Trophoblast cell (in vitro differentiated cells and primary cell): ENCODE data around the gene AARS2.
A peak's percentile ranks its signal among the peaks of the same experiment; 100 is the strongest.

Experiments used
- DNase-seq, 2 donors: peaks; one replicate each; pipeline ENCODE4 v3.0.0-alpha.2; 2016
- H2AFZ ChIP-seq: 2 replicates; pipeline ENCODE4 v1.6.1; 2013; ENCODE audit warnings: low read length, moderate library complexity, mild to moderate bottlenecking; ENCODE audit not compliant: insufficient read depth, poor library complexity
- H2AK5ac ChIP-seq: 2 replicates; pipeline ENCODE4 v1.6.1; 2013; ENCODE audit warnings: mild to moderate bottlenecking, low read length
- H2BK120ac ChIP-seq: 2 replicates; pipeline ENCODE4 v1.6.1; 2013; ENCODE audit warnings: low read length, mild to moderate bottlenecking, moderate library complexity; ENCODE audit not compliant: insufficient read depth, poor library complexity
- H2BK12ac ChIP-seq: 2 replicates; pipeline ENCODE4 v1.6.1; 2013; ENCODE audit warnings: mild to moderate bottlenecking, low read length, moderate library complexity
- H2BK5ac ChIP-seq: 2 replicates; pipeline ENCODE4 v1.6.1; 2013; ENCODE audit warnings: low read length, low read depth, moderate library complexity, mild to moderate bottlenecking; ENCODE audit not compliant: poor library complexity
- H3K14ac ChIP-seq: 2 replicates; pipeline ENCODE4 v1.6.1; 2013; ENCODE audit warnings: mild to moderate bottlenecking, low read length
- H3K18ac ChIP-seq: 2 replicates; pipeline ENCODE4 v1.6.1; 2013; ENCODE audit warnings: mild to moderate bottlenecking, low read length
- H3K23ac ChIP-seq: 2 replicates; pipeline ENCODE4 v1.6.1; 2013; ENCODE audit warnings: low read length
- H3K27ac ChIP-seq: 2 replicates; pipeline ENCODE4 v1.5.1; 2013; ENCODE audit warnings: low read depth, mild to moderate bottlenecking, inconsistent platforms, low read length, moderate library complexity
- H3K27me3 ChIP-seq: 2 replicates; pipeline ENCODE4 v1.6.1; 2013; ENCODE audit warnings: inconsistent platforms, mild to moderate bottlenecking, low read length, moderate library complexity; ENCODE audit not compliant: insufficient read depth
- H3K36me3 ChIP-seq, 2 experiments: 1 replicate in 1 of 2; 2 replicates in 1 of 2; pipeline ENCODE4 v1.6.1; 2013; ENCODE audit warnings: low read length in 2 of 2, mild to moderate bottlenecking in 2 of 2, moderate library complexity in 1 of 2; ENCODE audit not compliant: insufficient read depth in 2 of 2, control insufficient read depth in 1 of 2
- H3K4ac ChIP-seq: 2 replicates; pipeline ENCODE4 v1.6.1; 2013; ENCODE audit warnings: low read depth, mild to moderate bottlenecking, low read length, moderate library complexity
- H3K4me1 ChIP-seq, 2 experiments: 1 replicate in 1 of 2; 2 replicates in 1 of 2; pipeline ENCODE4 v1.6.1; 2013; ENCODE audit warnings: low read length in 2 of 2, mild to moderate bottlenecking in 2 of 2, moderate library complexity in 1 of 2; ENCODE audit not compliant: insufficient read depth in 2 of 2, control insufficient read depth in 1 of 2
- H3K4me2 ChIP-seq: 2 replicates; pipeline ENCODE4 v1.6.1; 2013; ENCODE audit warnings: inconsistent platforms, mild to moderate bottlenecking, low read length, moderate library complexity
- H3K4me3 ChIP-seq: 2 replicates; pipeline ENCODE4 v1.5.1; 2013; ENCODE audit warnings: mild to moderate bottlenecking, low read depth, low read length, inconsistent platforms
- H3K79me1 ChIP-seq: one replicate; pipeline ENCODE4 v1.6.1; 2013; ENCODE audit warnings: low read length
- H3K79me2 ChIP-seq: 2 replicates; pipeline ENCODE4 v1.6.1; 2013; ENCODE audit warnings: low read length, mild to moderate bottlenecking; ENCODE audit not compliant: control insufficient read depth, insufficient read depth, poor library complexity
- H3K9ac ChIP-seq: 2 replicates; pipeline ENCODE4 v1.6.1; 2013; ENCODE audit warnings: mild to moderate bottlenecking, low read length
- H3K9me3 ChIP-seq: 2 replicates; pipeline ENCODE4 v1.6.1; 2013; ENCODE audit warnings: low read depth, mild to moderate bottlenecking, control low read depth, inconsistent platforms, low read length; ENCODE audit not compliant: insufficient read depth
- H4K12ac ChIP-seq: 2 replicates; pipeline ENCODE4 v1.6.1; 2013; ENCODE audit warnings: low read depth, mild to moderate bottlenecking, low read length, moderate library complexity
- H4K8ac ChIP-seq: 2 replicates; pipeline ENCODE4 v1.6.1; 2013; ENCODE audit warnings: low read depth, mild to moderate bottlenecking, low read length, moderate library complexity
- H4K91ac ChIP-seq: one replicate; pipeline ENCODE4 v1.6.1; 2013; ENCODE audit warnings: low read depth, mild to moderate bottlenecking, low read length, moderate library complexity
- WGBS: extraction: QIAGEN DNeasy Blood & Tissue Kit; methylation state at CpG from one replicate; pipeline ENCODE4 v1.1.7; 2013; ENCODE audit warnings: missing lambda C conversion rate; ENCODE audit not compliant: insufficient read length, insufficient coverage; ENCODE audit errors: extremely low coverage; 5-methylcytosine and 5-hydroxymethylcytosine counted together

AARS2 gene

DNA sequence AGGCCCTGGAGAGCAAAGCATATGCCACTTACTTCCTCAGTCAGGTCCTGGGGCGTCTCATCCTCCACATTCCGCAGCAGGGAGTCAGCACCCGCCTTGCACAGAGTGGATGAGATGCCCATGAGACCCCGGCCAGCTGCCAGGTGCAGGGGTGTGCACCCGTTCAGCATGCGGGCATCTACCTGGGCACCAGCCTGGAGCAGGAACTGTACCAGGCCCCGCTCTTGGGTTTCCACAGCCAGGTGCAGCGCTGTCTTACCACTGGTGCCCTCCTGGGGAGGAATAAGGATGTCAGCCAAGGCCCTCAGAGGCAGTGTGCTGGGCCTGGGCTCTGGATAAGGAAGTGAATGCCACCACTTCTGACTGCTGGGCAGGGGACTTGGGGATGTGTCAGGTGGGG is 53.1 kb downstream of the AARS2 start:
- Histone ChIP-seq H3K9me3 (no peaks in the 10 kb centered on the region), H4K91ac (no peak overlapping the region), H2AK5ac (no peak overlapping the region), H2BK5ac (no peak overlapping the region), H3K79me2 (peaks cover 10% of the 10 kb centered on the region), H2BK120ac (no peak overlapping the region), H3K9ac (no peak overlapping the region), H3K18ac (no peak overlapping the region), H3K4ac (no peak overlapping the region), H3K79me1 (peaks cover 15% of the 10 kb centered on the region), H3K36me3 (peaks cover 24 to 30% of the 10 kb centered on the region in 2 experiments), H3K4me2 (no peak overlapping the region), H3K27me3 (no peaks in the 10 kb centered on the region), H2BK12ac (no peak overlapping the region), H3K14ac (no peak overlapping the region), H3K23ac (no peak overlapping the region), H2AFZ (no peak overlapping the region), H3K4me3 (no peak overlapping the region), H4K12ac (no peak overlapping the region), H3K4me1 (peaks cover 32 to 33% of the 10 kb centered on the region in 2 experiments), H3K27ac (no peak overlapping the region), H4K8ac (no peak overlapping the region)
- no CpG with 5 or more reads among the region's 8 CpGs for WGBS
- no peak for DNase-seq

DNA sequence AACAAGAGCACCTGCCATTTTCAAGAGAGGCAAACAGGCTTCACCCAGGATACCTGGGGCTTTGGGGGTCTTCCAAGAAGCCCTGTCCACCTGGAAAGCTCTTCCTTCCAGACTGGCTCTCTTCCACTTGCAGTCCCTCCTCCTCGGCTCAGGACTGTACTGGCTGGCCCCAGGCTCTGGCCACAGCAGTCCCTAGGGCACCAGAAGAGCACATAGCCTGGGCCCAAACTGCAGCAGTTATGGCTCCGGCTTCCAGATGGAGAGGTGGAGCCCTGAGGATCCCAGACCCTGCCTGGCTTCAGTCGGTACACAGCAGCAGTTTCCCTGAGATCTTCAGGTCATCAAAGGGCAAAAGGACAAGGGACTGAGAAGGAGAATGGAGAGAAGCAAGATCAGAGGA is 54.2 kb downstream of the AARS2 start:
- no CpG with 5 or more reads among the region's 3 CpGs for WGBS

DNA sequence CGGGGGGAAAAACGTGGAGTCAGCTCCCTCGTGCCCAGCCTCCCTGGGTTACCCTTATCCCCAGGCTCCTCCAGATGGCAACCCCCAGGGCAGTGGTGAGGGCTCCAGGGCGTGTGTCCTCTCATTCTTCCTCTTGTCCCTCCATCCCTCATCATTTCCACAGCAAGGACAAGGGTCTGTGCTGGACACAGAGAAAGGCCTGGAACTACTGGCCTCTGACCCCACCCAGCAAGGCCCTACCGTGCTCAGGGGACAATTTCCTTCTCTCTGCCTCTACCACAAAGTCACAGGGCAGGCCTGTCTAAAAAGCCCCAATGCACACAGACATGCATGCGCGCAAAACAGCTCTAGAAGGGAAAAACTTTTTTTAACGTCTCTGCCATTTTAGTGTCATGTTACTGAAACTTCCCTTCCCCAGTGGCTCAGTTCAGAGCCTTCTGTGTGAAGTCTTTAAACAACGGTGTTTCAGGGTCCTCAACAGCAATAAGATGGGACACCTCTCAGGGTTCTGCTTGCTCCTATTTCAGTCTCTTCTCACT is 54.8 kb downstream of the AARS2 start:
- H2BK120ac ChIP-seq: no peak overlapping the region
- H3K4me3 ChIP-seq: no peak overlapping the region
- H3K18ac ChIP-seq: no peak overlapping the region
- no peak overlapping the region for H3K14ac ChIP-seq
- no peak for DNase-seq
- WGBS: no CpG with 5 or more reads among the region's 9 CpGs
- H3K27me3 ChIP-seq: no peaks in the 10 kb centered on the region
- no peak overlapping the region for H2BK5ac ChIP-seq
- peaks cover 36 to 44% of the 10 kb centered on the region in 2 experiments for H3K36me3 ChIP-seq
- H3K4me1 ChIP-seq: peaks cover 17 to 18% of the 10 kb centered on the region in 2 experiments
- H3K9me3 ChIP-seq: no peaks in the 10 kb centered on the region
- H2AFZ ChIP-seq: no peak overlapping the region
- H3K4ac ChIP-seq: no peak overlapping the region
- no peak overlapping the region for H4K91ac ChIP-seq
- no peak overlapping the region for H4K8ac ChIP-seq
- H3K23ac ChIP-seq: no peak overlapping the region
- H4K12ac ChIP-seq: no peak overlapping the region
- no peak overlapping the region for H3K27ac ChIP-seq
- peaks cover 9% of the 10 kb centered on the region for H3K79me1 ChIP-seq
- peaks cover 8% of the 10 kb centered on the region for H3K79me2 ChIP-seq
- H2BK12ac ChIP-seq: peak overlapping the region; percentile 20
- no peak overlapping the region for H2AK5ac ChIP-seq
- no peak overlapping the region for H3K4me2 ChIP-seq
- H3K9ac ChIP-seq: no peak overlapping the region

More for the DNA sequence above, 54.2 kb downstream of the AARS2 start:
- DNase-seq: no peak
- no peak overlapping the region for H4K91ac ChIP-seq
- no peaks in the 10 kb centered on the region for H3K9me3 ChIP-seq
- no peak overlapping the region for H3K4me3 ChIP-seq
- H2BK5ac ChIP-seq: no peak overlapping the region
- H2AK5ac ChIP-seq: no peak overlapping the region
- no peak overlapping the region for H3K4ac ChIP-seq
- H4K8ac ChIP-seq: no peak overlapping the region
- no peak overlapping the region for H3K14ac ChIP-seq
- H3K79me2 ChIP-seq: peaks cover 8% of the 10 kb centered on the region
- H3K27me3 ChIP-seq: no peaks in the 10 kb centered on the region
- H3K36me3 ChIP-seq: peaks cover 34 to 41% of the 10 kb centered on the region in 2 experiments
- peaks cover 13% of the 10 kb centered on the region for H3K79me1 ChIP-seq
- H3K23ac ChIP-seq: no peak overlapping the region
- no peak overlapping the region for H2BK120ac ChIP-seq
- peaks cover 23% of the 10 kb centered on the region in 2 experiments for H3K4me1 ChIP-seq
- H3K4me2 ChIP-seq: no peak overlapping the region
- no peak overlapping the region for H4K12ac ChIP-seq
- H3K27ac ChIP-seq: no peak overlapping the region
- no peak overlapping the region for H2AFZ ChIP-seq
- H3K18ac ChIP-seq: no peak overlapping the region
- H3K9ac ChIP-seq: no peak overlapping the region
- H2BK12ac ChIP-seq: no peak overlapping the region

DNA sequence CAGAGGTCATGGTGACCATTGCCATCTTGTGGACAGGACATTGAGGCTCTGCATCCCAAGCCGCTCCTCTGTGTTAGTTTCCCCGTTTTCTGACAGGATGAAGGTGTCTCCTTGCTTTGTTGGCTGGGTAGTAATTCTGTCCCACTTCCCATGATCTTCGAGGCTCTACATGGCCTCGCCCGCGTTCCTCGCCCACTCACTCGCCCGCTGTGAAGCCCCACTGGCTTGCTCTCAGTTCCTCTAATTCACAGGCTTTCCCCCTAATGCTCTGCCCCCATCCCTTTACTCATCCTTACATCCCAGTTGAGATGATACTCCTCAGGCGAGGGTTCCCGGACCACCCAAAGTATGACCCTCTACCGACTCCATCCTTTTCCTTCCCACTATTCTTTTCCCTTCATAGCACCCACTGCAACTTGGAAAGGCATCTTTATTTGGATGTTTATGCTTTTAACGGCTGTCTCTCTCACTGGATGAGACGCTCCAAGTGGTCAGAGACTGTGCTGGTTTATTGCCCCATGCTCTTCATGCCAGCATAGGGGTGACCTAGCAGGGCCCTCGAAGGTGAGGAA is 55.3 kb downstream of the AARS2 start:
- peak overlapping the region; percentile 68 for H4K91ac ChIP-seq
- H4K12ac ChIP-seq: peak overlapping the region; percentile 67

More for the DNA sequence above, 55.3 kb downstream of the AARS2 start:
- H3K4me3 ChIP-seq: peak overlapping the region; percentile 93
- H3K18ac ChIP-seq: no peak overlapping the region
- H2AK5ac ChIP-seq: no peak overlapping the region
- H3K4ac ChIP-seq: no peak overlapping the region
- H3K4me2 ChIP-seq: peak overlapping the region; percentile 95
- H2BK5ac ChIP-seq: no peak overlapping the region
- H3K27me3 ChIP-seq: no peaks in the 10 kb centered on the region
- no peak for DNase-seq
- H3K9ac ChIP-seq: no peak overlapping the region
- no peaks in the 10 kb centered on the region for H3K9me3 ChIP-seq
- no peak overlapping the region for H2BK120ac ChIP-seq
- H4K8ac ChIP-seq: peak overlapping the region; percentile 24
- H3K23ac ChIP-seq: no peak overlapping the region
- peaks cover 42 to 50% of the 10 kb centered on the region in 2 experiments for H3K36me3 ChIP-seq
- H3K79me2 ChIP-seq: peaks cover 8% of the 10 kb centered on the region
- no peak overlapping the region for H3K14ac ChIP-seq
- peaks cover 9% of the 10 kb centered on the region for H3K79me1 ChIP-seq
- no peak overlapping the region for H2BK12ac ChIP-seq
- peak overlapping the region; percentile 76 for H2AFZ ChIP-seq
- no CpG with 5 or more reads among the region's 15 CpGs for WGBS
- H3K27ac ChIP-seq: peak overlapping the region; percentile 84
- peaks cover 12% of the 10 kb centered on the region in 2 experiments for H3K4me1 ChIP-seq
